GM18502 (cell line): ENCODE data around the gene BABAM1.
"Not testable (repeated sequence)": the region's sequence is repeated elsewhere in the genome, so short reads cannot be mapped to it uniquely, and the experiment has no call there.

ENCODE experiments used
- ATAC-seq: cut with Tn5 transposase; IDR thresholded peaks from one replicate; pipeline ENCODE4 v1.9.1; 2021; ENCODE audit warnings: mild to moderate bottlenecking; ENCODE audit not compliant: unreplicated experiment, poor library complexity

BABAM1 gene

GRCh38 chr19:17266589-17266974, 661 bp upstream of the BABAM1 start:
- ATAC-seq = no peak

GRCh38 chr19:17268754-17269153, 1.5 kb downstream of the BABAM1 start:
- ATAC-seq = no peak

GRCh38 chr19:17274892-17275291, 7.6 kb downstream of the BABAM1 start:
- ATAC-seq = not testable (repeated sequence)

GRCh38 chr19:17275441-17276175, 8.4 kb downstream of the BABAM1 start:
- no peak for ATAC-seq

GRCh38 chr19:17279436-17279835, 12.2 kb downstream of the BABAM1 start:
- ATAC-seq = no peak

GRCh38 chr19:17281391-17282304, 14.4 kb downstream of the BABAM1 start, which contains the start of gene ANKLE1:
TSS of gene ANKLE1 (plus strand) at chr19:17281901. CDS start at chr19:17281921, 20 bp downstream.
- peak; percentile 45 for ATAC-seq

GRCh38 chr19:17282488-17283125, 15.4 kb downstream of the BABAM1 start:
- peak; percentile 67 for ATAC-seq

GRCh38 chr19:17283504-17283996, 16.3 kb downstream of the BABAM1 start:
- ATAC-seq = no peak

- ATAC-seq = no peak
These were observed 18.3 kb downstream of the BABAM1 start for GRCh38 chr19:17285415-17286135.

GRCh38 chr19:17286263-17286662, 19.0 kb downstream of the BABAM1 start:
- no peak for ATAC-seq

GRCh38 chr19:17286752-17287151, 19.5 kb downstream of the BABAM1 start:
- ATAC-seq = no peak

- no peak for ATAC-seq
These were observed 22.2 kb downstream of the BABAM1 start for GRCh38 chr19:17289489-17289888.

GRCh38 chr19:17292301-17293074, 25.2 kb downstream of the BABAM1 start:
- ATAC-seq = peak; percentile 74

- ATAC-seq = no peak
These were observed 26.4 kb downstream of the BABAM1 start for GRCh38 chr19:17293605-17294004.

- ATAC-seq = no peak
These were observed 27.0 kb downstream of the BABAM1 start for GRCh38 chr19:17294051-17294891.

- ATAC-seq = not testable (repeated sequence)
These were observed 28.3 kb downstream of the BABAM1 start for GRCh38 chr19:17295551-17295950.

- no peak for ATAC-seq
These were observed 29.0 kb downstream of the BABAM1 start for GRCh38 chr19:17296273-17296672.

- no peak for ATAC-seq
These were observed 29.7 kb downstream of the BABAM1 start for GRCh38 chr19:17296976-17297375.
